HG02610 (cell line): ENCODE measurements around the gene DNASE1.
A peak's percentile ranks its signal among the peaks of the same experiment; 100 is the strongest.
"Not testable (repeated sequence)": the region's sequence is repeated elsewhere in the genome, so short reads cannot be mapped to it uniquely, and the experiment has no call there.

ENCODE experiments used
- ATAC-seq: cut with Tn5 transposase; IDR thresholded peaks from one replicate; pipeline ENCODE4 v1.9.1; 2021; ENCODE audit warnings: mild to moderate bottlenecking, moderate library complexity; ENCODE audit not compliant: unreplicated experiment

The DNASE1 gene

GRCh38 chr16:3654249-3654991 lies at the start of gene DNASE1:
Gene DNASE1 (plus strand): TSS chr16:3654691. CDS start chr16:3655374, 683 bp downstream.
- ATAC-seq = no peak

- ATAC-seq = no peak
Measured at GRCh38 chr16:3606441-3606840, 48.0 kb upstream of the DNASE1 start.

- no peak for ATAC-seq
Measured at GRCh38 chr16:3607161-3607560, 47.3 kb upstream of the DNASE1 start.

GRCh38 chr16:3607634-3608033 lies 46.9 kb upstream of the DNASE1 start:
- no peak for ATAC-seq

- ATAC-seq = no peak
Measured at GRCh38 chr16:3608069-3608468, 46.4 kb upstream of the DNASE1 start.

GRCh38 chr16:3608976-3609375 lies 45.5 kb upstream of the DNASE1 start:
- not testable (repeated sequence) for ATAC-seq

- no peak for ATAC-seq
Measured at GRCh38 chr16:3609895-3610697, 44.4 kb upstream of the DNASE1 start.

- ATAC-seq = peak; percentile 13
Measured at GRCh38 chr16:3610698-3611145, 43.8 kb upstream of the DNASE1 start.

GRCh38 chr16:3611146-3611975 lies 43.1 kb upstream of the DNASE1 start, which contains the start of gene SLX4:
Gene SLX4 (minus strand): TSS chr16:3611606. CDS start chr16:3608964, 2,642 bp downstream.
- peak; percentile 85 for ATAC-seq

- no peak for ATAC-seq
Measured at GRCh38 chr16:3612510-3613466, 41.7 kb upstream of the DNASE1 start.

GRCh38 chr16:3618769-3619141 lies 35.7 kb upstream of the DNASE1 start:
- ATAC-seq = no peak

GRCh38 chr16:3623642-3624041 lies 30.8 kb upstream of the DNASE1 start:
- ATAC-seq = no peak

- no peak for ATAC-seq
Measured at GRCh38 chr16:3625331-3625730, 29.2 kb upstream of the DNASE1 start.

GRCh38 chr16:3625911-3626732 lies 28.4 kb upstream of the DNASE1 start:
- ATAC-seq = peak; percentile 79

GRCh38 chr16:3637371-3637923 lies 17.0 kb upstream of the DNASE1 start:
- ATAC-seq = no peak

- ATAC-seq = no peak
Measured at GRCh38 chr16:3638916-3639644, 15.4 kb upstream of the DNASE1 start.

- no peak for ATAC-seq
Measured at GRCh38 chr16:3640207-3640606, 14.3 kb upstream of the DNASE1 start.
